Type B pancreatic cell (in vitro differentiated cells): ENCODE data around the gene CHCHD6. TPM values are rescaled to one million over a fixed set of nuclear protein-coding genes. Genes with fewer than 3 reads are reported as not detected.

Source experiments
- DNase-seq: peaks from one replicate; pipeline ENCODE4 v3.0.0; 2021; ENCODE audit warnings: mixed read lengths; ENCODE audit not compliant: unreplicated experiment; ENCODE audit errors: extremely low spot score
- H3K27ac Mint-ChIP-seq: 2 replicates; pipeline ENCODE4 v1.8.0; 2021; ENCODE audit warnings: mild to moderate bottlenecking, mixed read lengths
- H3K27me3 Mint-ChIP-seq: 2 replicates; pipeline ENCODE4 v1.8.0; 2021; ENCODE audit warnings: mixed read lengths
- H3K36me3 Mint-ChIP-seq: 2 replicates; pipeline ENCODE4 v1.8.0; 2021; ENCODE audit warnings: mixed read lengths
- H3K4me1 Mint-ChIP-seq: one replicate; pipeline ENCODE4 v1.8.0; 2021; ENCODE audit warnings: mixed read lengths; ENCODE audit not compliant: unreplicated experiment
- H3K4me3 Mint-ChIP-seq: 2 replicates; pipeline ENCODE4 v1.8.0; 2021; ENCODE audit warnings: mild to moderate bottlenecking, mixed read lengths
- H3K9me3 Mint-ChIP-seq: 2 replicates; pipeline ENCODE4 v1.8.0; 2021; ENCODE audit warnings: mixed read lengths
- total RNA-seq: library from RNA; stranded (reverse); gene quantifications from 2 replicates; pipeline ENCODE4 v1.2.1, GENCODE V29; 2021; ENCODE audit warnings: low replicate concordance
- TF ChIP-seq, protein P1 (sequence below): fragments of 200-600 bp; sonication (generic); conservative IDR thresholded peaks from 2 replicates; pipeline ENCODE4 v1.5.0; 2021; ENCODE audit warnings: antibody characterized with exemption, mild to moderate bottlenecking

CHCHD6 gene
- total RNA-seq, 1 donor from 2014 or later: 17.5 TPM

DNA sequence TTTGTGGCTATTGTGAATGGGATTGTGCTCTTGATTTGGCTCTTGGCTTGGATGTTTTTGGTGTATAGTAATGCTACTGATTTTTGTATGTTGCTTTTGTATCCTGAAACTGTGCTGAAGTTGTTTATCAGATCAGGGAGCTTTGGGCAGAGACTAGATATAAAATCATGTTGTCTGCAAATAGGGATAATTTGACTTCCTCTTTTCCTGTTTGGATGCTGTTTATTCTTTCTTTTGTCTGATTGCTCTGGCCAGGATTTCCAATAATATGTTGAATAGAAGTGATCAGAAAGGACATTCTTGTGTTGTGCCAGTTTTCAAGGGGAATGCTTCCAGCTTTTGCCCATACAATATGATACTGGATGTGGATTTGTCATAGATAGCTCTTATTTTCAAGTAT lies 66.1 kb downstream of the CHCHD6 start:
- TF ChIP-seq, protein P1, sequence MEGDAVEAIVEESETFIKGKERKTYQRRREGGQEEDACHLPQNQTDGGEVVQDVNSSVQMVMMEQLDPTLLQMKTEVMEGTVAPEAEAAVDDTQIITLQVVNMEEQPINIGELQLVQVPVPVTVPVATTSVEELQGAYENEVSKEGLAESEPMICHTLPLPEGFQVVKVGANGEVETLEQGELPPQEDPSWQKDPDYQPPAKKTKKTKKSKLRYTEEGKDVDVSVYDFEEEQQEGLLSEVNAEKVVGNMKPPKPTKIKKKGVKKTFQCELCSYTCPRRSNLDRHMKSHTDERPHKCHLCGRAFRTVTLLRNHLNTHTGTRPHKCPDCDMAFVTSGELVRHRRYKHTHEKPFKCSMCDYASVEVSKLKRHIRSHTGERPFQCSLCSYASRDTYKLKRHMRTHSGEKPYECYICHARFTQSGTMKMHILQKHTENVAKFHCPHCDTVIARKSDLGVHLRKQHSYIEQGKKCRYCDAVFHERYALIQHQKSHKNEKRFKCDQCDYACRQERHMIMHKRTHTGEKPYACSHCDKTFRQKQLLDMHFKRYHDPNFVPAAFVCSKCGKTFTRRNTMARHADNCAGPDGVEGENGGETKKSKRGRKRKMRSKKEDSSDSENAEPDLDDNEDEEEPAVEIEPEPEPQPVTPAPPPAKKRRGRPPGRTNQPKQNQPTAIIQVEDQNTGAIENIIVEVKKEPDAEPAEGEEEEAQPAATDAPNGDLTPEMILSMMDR: no peak
- no peaks in the 10 kb centered on the region for H3K4me1 Mint-ChIP-seq
- DNase-seq: no peak
- H3K36me3 Mint-ChIP-seq: peaks cover 14% of the 10 kb centered on the region
- no peaks in the 10 kb centered on the region for H3K27me3 Mint-ChIP-seq
- no peak overlapping the region for H3K27ac Mint-ChIP-seq
- H3K4me3 Mint-ChIP-seq: no peak overlapping the region
- peaks cover 11% of the 10 kb centered on the region for H3K9me3 Mint-ChIP-seq

DNA sequence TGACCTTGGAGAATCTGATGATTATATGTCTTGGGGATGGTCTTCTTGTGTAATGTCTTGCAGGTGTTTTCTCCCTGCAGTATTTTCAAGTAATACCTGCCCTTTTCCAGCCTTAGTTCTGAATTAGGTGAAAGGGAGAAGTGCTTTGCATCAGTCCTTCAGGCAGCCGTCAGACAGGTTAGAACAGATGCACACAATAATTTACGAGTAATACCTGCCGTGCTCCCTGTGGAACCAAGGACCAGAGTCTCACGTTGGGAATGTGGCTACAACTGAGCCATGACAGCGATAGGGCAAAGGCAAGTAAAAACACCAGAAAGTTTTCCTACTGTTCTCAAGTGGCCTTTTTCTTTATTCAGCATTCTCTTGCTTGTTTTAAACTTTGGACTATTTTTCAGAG lies 69.1 kb downstream of the CHCHD6 start:
- H3K9me3 Mint-ChIP-seq: peaks cover 11% of the 10 kb centered on the region
- no peak overlapping the region for H3K27ac Mint-ChIP-seq
- no peaks in the 10 kb centered on the region for H3K27me3 Mint-ChIP-seq
- peaks cover 10% of the 10 kb centered on the region for H3K36me3 Mint-ChIP-seq
- TF ChIP-seq, protein P1: no peak
- peaks cover 9% of the 10 kb centered on the region for H3K4me1 Mint-ChIP-seq
- no peak overlapping the region for H3K4me3 Mint-ChIP-seq
- no peak for DNase-seq

DNA sequence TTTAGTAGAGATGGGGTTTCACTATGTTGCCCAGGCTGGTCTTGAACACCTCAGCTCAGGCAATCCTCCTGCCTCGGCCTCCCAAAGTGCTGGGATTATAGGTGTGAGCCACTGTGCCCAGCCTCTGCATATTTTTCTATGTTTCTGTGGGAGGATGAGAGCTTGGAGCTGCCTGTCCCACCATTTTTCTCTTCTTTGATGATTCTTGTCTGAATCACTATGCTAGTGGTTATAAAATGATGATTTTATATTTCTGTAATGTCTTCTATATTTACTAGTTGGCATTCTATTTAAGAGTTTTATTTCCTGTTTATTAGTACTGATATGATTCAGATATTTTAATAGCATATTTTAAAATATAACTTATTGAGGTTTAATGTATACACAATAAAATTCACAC lies 69.7 kb downstream of the CHCHD6 start:
- no peak for DNase-seq
- H3K9me3 Mint-ChIP-seq: peaks cover 11% of the 10 kb centered on the region
- H3K36me3 Mint-ChIP-seq: peaks cover 8% of the 10 kb centered on the region
- no peak overlapping the region for H3K27ac Mint-ChIP-seq
- peaks cover 9% of the 10 kb centered on the region for H3K4me1 Mint-ChIP-seq
- no peaks in the 10 kb centered on the region for H3K27me3 Mint-ChIP-seq
- H3K4me3 Mint-ChIP-seq: no peak overlapping the region
- TF ChIP-seq, protein P1: no peak

DNA sequence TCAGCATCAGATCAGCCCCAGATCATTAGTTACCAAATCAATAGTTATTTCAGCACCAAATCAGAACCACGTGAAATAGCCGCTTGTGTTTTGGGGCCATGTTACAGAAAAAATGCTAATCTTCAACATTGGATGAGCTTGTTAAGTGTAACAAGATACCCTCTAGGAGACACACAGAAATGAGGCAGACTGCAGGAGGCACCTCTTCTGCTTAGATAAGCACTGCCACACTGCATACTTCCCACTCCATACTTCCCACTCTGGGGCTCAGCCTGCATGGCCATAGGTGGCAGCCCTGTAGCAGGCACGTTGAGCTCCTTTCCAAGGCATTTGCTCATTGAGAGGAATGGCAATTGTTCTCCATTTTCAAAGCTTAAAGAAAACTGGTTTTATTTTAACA lies 73.3 kb downstream of the CHCHD6 start:
- TF ChIP-seq, protein P1: no peak
- DNase-seq: no peak
- no peak overlapping the region for H3K27ac Mint-ChIP-seq
- H3K27me3 Mint-ChIP-seq: no peaks in the 10 kb centered on the region
- H3K4me3 Mint-ChIP-seq: no peak overlapping the region
- peaks cover 23% of the 10 kb centered on the region for H3K4me1 Mint-ChIP-seq
- H3K36me3 Mint-ChIP-seq: peaks cover 11% of the 10 kb centered on the region
- peaks cover 7% of the 10 kb centered on the region for H3K9me3 Mint-ChIP-seq

DNA sequence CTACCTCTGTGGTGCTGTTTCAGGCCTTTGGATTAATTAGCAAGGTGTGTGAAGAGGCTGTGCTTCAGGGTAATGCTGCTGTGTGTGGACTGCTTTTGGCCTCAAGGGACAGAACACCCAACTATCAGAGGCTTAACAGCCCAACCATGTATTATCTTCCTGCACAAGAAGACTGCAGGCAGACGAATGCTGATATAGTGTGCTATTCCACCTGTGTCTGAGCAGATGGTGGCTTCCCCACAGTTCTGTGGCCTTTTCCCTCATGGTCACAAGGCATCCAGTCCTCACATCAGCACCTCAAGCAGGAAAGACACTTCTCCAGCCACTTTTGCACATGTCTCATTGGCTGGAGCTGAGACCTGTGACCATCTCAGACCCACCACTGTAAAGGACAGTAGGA lies 76.6 kb downstream of the CHCHD6 start:
- H3K9me3 Mint-ChIP-seq: peaks cover 11% of the 10 kb centered on the region
- H3K4me3 Mint-ChIP-seq: no peak overlapping the region
- DNase-seq: no peak
- no peaks in the 10 kb centered on the region for H3K27me3 Mint-ChIP-seq
- peaks cover 46% of the 10 kb centered on the region for H3K4me1 Mint-ChIP-seq
- peaks cover 16% of the 10 kb centered on the region for H3K36me3 Mint-ChIP-seq
- TF ChIP-seq, protein P1: no peak
- no peak overlapping the region for H3K27ac Mint-ChIP-seq

DNA sequence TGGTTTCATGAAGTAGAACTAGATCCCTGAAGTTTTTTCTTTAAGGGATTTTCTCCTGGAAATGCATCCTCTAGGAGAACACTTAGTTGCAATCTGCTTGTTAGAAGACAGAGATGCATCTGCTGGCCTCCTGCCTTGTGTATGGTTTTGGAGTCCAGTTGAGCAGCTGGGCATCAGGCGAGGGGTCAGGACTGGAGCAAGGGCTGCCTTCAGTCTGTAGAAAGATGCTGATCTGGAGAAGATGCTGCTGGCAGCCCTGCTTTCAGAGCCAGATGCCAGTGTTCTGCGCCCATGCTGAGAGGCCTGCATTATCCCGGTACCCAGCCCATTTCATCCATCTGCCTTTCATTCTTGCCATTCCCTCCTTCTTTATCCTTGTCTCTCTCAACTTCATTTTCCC lies 77.4 kb downstream of the CHCHD6 start:
- no peaks in the 10 kb centered on the region for H3K27me3 Mint-ChIP-seq
- peak overlapping the region; percentile 89 for H3K27ac Mint-ChIP-seq
- peaks cover 11% of the 10 kb centered on the region for H3K9me3 Mint-ChIP-seq

More for the DNA sequence above, 77.4 kb downstream of the CHCHD6 start:
- no peak for DNase-seq
- TF ChIP-seq, protein P1: no peak
- peak overlapping the region; percentile 55 for H3K4me3 Mint-ChIP-seq
- H3K36me3 Mint-ChIP-seq: peaks cover 16% of the 10 kb centered on the region
- H3K4me1 Mint-ChIP-seq: peaks cover 46% of the 10 kb centered on the region
